Stimulated activated naive CD4-positive, alpha-beta T cell treated with Interleukin-2 at 50 U/mL for 16 hours (primary cell): ENCODE data around the gene TFIP11.

ENCODE experiments used
- DNase-seq: peaks from one replicate; lab custom pipeline; 2025; lab: John Stamatoyannopoulos, UW

The TFIP11 gene

GRCh38 chr22:26447584-26448329 lies 64.5 kb downstream of the TFIP11 start:
- DNase-seq: no peak

- no peak for DNase-seq
These were observed 65.3 kb downstream of the TFIP11 start for GRCh38 chr22:26446808-26447515.

- no peak for DNase-seq
These were observed 66.5 kb downstream of the TFIP11 start for GRCh38 chr22:26445577-26446275.

GRCh38 chr22:26444777-26445176 lies 67.5 kb downstream of the TFIP11 start:
- no peak for DNase-seq

- DNase-seq: no peak
These were observed 68.2 kb downstream of the TFIP11 start for GRCh38 chr22:26443901-26444690.

- DNase-seq: no peak
These were observed 70.1 kb downstream of the TFIP11 start for GRCh38 chr22:26442086-26442756.
